NT2/D1 (cell line): ENCODE results near the gene LAPTM5.

Experiments
- DNase-seq: peaks from one replicate; pipeline ENCODE4 v3.0.0-alpha.2; 2011; ENCODE audit warnings: low read depth, low spot score
- H3K27me3 ChIP-seq: 2 replicates; pipeline ENCODE4 v1.6.0; 2011; ENCODE audit warnings: mild to moderate bottlenecking; ENCODE audit not compliant: insufficient read length, insufficient read depth
- H3K36me3 ChIP-seq: 2 replicates; pipeline ENCODE4 v1.6.1; 2011; ENCODE audit warnings: mild to moderate bottlenecking, low read length, mixed read lengths; ENCODE audit not compliant: insufficient read depth, insufficient read length
- H3K4me1 ChIP-seq: 2 replicates; pipeline ENCODE4 v1.5.1; 2011; ENCODE audit not compliant: insufficient read depth, insufficient read length
- H3K4me3 ChIP-seq: 2 replicates; pipeline ENCODE4 v1.5.1; 2011; ENCODE audit warnings: low read depth; ENCODE audit not compliant: insufficient read length
- H3K9ac ChIP-seq: 2 replicates; pipeline ENCODE4 v1.6.0; 2011; ENCODE audit warnings: low read depth; ENCODE audit not compliant: insufficient read length
- H3K9me3 ChIP-seq: 2 replicates; pipeline ENCODE4 v1.5.1; 2011; ENCODE audit warnings: mild to moderate bottlenecking, low read length; ENCODE audit not compliant: insufficient read depth
- SUZ12 ChIP-seq: IDR thresholded peaks from 2 replicates; pipeline ENCODE4 v1.6.1; 2011; ENCODE audit not compliant: insufficient read length, insufficient read depth; ENCODE audit errors: extremely low read depth
- YY1 ChIP-seq: IDR thresholded peaks from 2 replicates; pipeline ENCODE4 v1.6.1; 2011; ENCODE audit not compliant: insufficient read length, insufficient read depth
- ZNF274 ChIP-seq: IDR thresholded peaks from 2 replicates; pipeline ENCODE4 v1.6.1; 2011; ENCODE audit warnings: mild to moderate bottlenecking, low read depth, low read length

The LAPTM5 gene

GRCh38 chr1:30707412-30708360 lies 49.9 kb downstream of the LAPTM5 start:
- Histone ChIP-seq H3K9ac (no peak overlapping the region), H3K4me3 (no peak overlapping the region), H3K4me1 (peaks cover 5% of the 10 kb centered on the region), H3K9me3 (no peaks in the 10 kb centered on the region), H3K36me3 (no peaks in the 10 kb centered on the region), H3K27me3 (no peaks in the 10 kb centered on the region)
- TF ChIP-seq ZNF274 (no peak), YY1 (no peak), SUZ12 (no peak)
- DNase-seq, result peak; percentile 72

GRCh38 chr1:30706528-30706927 lies 51.0 kb downstream of the LAPTM5 start:
- Histone ChIP-seq H3K4me3 (no peak overlapping the region), H3K9ac (no peak overlapping the region), H3K36me3 (no peaks in the 10 kb centered on the region), H3K4me1 (peaks cover 5% of the 10 kb centered on the region), H3K9me3 (no peaks in the 10 kb centered on the region), H3K27me3 (no peaks in the 10 kb centered on the region)
- TF ChIP-seq ZNF274 (no peak), SUZ12 (no peak), YY1 (no peak)
- DNase-seq, result no peak

GRCh38 chr1:30705698-30706097 lies 51.9 kb downstream of the LAPTM5 start:
- no peak for TF ChIP-seq SUZ12
- no peak for TF ChIP-seq ZNF274
- TF ChIP-seq YY1, result no peak

GRCh38 chr1:30704765-30705509 lies 52.6 kb downstream of the LAPTM5 start:
- no peaks in the 10 kb centered on the region for H3K9me3 ChIP-seq
- H3K36me3 ChIP-seq, result no peaks in the 10 kb centered on the region
- no peak overlapping the region for H3K9ac ChIP-seq
- H3K4me3 ChIP-seq, result no peak overlapping the region
- no peak for TF ChIP-seq YY1
- no peak for TF ChIP-seq SUZ12
- no peak for TF ChIP-seq ZNF274
- H3K4me1 ChIP-seq, result peaks cover 7% of the 10 kb centered on the region
- DNase-seq, result no peak
- no peaks in the 10 kb centered on the region for H3K27me3 ChIP-seq

More at GRCh38 chr1:30705698-30706097, 51.9 kb downstream of the LAPTM5 start:
- Histone ChIP-seq H3K36me3 (no peaks in the 10 kb centered on the region), H3K4me3 (no peak overlapping the region), H3K4me1 (peaks cover 7% of the 10 kb centered on the region), H3K9ac (no peak overlapping the region), H3K27me3 (no peaks in the 10 kb centered on the region), H3K9me3 (no peaks in the 10 kb centered on the region)
- no peak for DNase-seq

- TF ChIP-seq SUZ12, result no peak
- TF ChIP-seq ZNF274, result no peak
- no peak for TF ChIP-seq YY1
- H3K9ac ChIP-seq, result no peak overlapping the region
- no peaks in the 10 kb centered on the region for H3K9me3 ChIP-seq
- no peak overlapping the region for H3K4me3 ChIP-seq
- H3K36me3 ChIP-seq, result no peaks in the 10 kb centered on the region
- peaks cover 7% of the 10 kb centered on the region for H3K4me1 ChIP-seq
- no peaks in the 10 kb centered on the region for H3K27me3 ChIP-seq
- DNase-seq, result no peak
These were observed 53.3 kb downstream of the LAPTM5 start for GRCh38 chr1:30704271-30704670.

- H3K4me1 ChIP-seq, result peaks cover 14% of the 10 kb centered on the region
- DNase-seq, result no peak
These were observed 54.8 kb downstream of the LAPTM5 start for GRCh38 chr1:30702823-30703222.

GRCh38 chr1:30701258-30701633 lies 56.3 kb downstream of the LAPTM5 start:
- no peak overlapping the region for H3K9ac ChIP-seq

More at GRCh38 chr1:30702823-30703222, 54.8 kb downstream of the LAPTM5 start:
- Histone ChIP-seq H3K27me3 (no peaks in the 10 kb centered on the region), H3K4me3 (no peak overlapping the region), H3K36me3 (no peaks in the 10 kb centered on the region), H3K9ac (no peak overlapping the region), H3K9me3 (no peaks in the 10 kb centered on the region)
- no peak for TF ChIP-seq SUZ12

More at GRCh38 chr1:30701258-30701633, 56.3 kb downstream of the LAPTM5 start:
- Histone ChIP-seq H3K36me3 (no peaks in the 10 kb centered on the region), H3K27me3 (no peaks in the 10 kb centered on the region), H3K4me1 (peaks cover 13% of the 10 kb centered on the region), H3K4me3 (no peak overlapping the region), H3K9me3 (no peaks in the 10 kb centered on the region)
- no peak for DNase-seq
- TF ChIP-seq YY1 (no peak), SUZ12 (no peak), ZNF274 (no peak)
